ENCODE data around the gene MPEG1.

The MPEG1 gene

DNA sequence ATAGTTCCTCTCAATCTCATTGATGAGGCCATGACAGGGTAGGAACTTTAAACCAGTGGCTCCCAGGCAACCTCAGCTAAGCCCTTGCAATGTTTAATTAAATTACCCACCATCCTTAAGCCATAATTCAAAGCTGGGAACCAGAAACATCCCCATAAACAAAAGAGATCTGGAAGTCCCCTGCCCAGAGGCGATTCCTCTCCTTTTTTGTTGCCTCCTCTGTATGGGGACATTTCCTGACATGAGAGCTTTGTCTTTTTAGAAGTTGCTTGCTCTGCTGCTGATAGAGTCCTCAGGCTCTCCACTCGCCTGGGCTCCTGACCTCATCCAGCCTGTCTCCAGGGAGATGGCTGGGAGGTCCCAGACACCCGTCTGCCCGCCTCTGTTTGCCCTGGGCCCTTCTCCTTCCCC, 37.6 kb downstream of the MPEG1 start:
- no peak overlapping the region for H3K27ac ChIP-seq (replicated peaks; ENCODE audit: low read length)
- H3K18ac ChIP-seq (ENCODE audit: low read length): no peak overlapping the region
- H3K79me1 ChIP-seq (ENCODE audit: low read depth, low read length): peaks cover 6% of the 10 kb centered on the region
- no peak overlapping the region for H3K14ac ChIP-seq (ENCODE audit: low read length)
- no peak overlapping the region for H2AK5ac ChIP-seq (ENCODE audit: low read depth, low read length)
- no peak overlapping the region for H4K91ac ChIP-seq (ENCODE audit: low read depth, low read length, poor library complexity)
- H3K23ac ChIP-seq (ENCODE audit: low read depth, low read length, poor library complexity): no peak overlapping the region
- no peak overlapping the region for H2BK120ac ChIP-seq (ENCODE audit: low read depth, low read length)
- H2BK12ac ChIP-seq (ENCODE audit: low read length): no peak overlapping the region
- peaks cover 0 to 35% of the 10 kb centered on the region in 2 donors for H3K9me3 ChIP-seq (replicated peaks in 1 of 2; ENCODE audit: control insufficient read depth in 2 of 2, insufficient read depth in 1 of 2, low read depth in 1 of 2, low read length in 2 of 2)
- peak overlapping the region; percentile 43 for H3K4me2 ChIP-seq (ENCODE audit: insufficient read depth, low read length, poor library complexity, severe bottlenecking)
- H2AFZ ChIP-seq (ENCODE audit: low read length): no peak overlapping the region
- no peaks in the 10 kb centered on the region for H3K27me3 ChIP-seq (ENCODE audit: control insufficient read depth in 3 of 3, insufficient read depth in 3 of 3, low read depth in 1 of 3, low read length in 3 of 3)
- peak overlapping the region in 1 of 2 donors; percentile 3 for H3K4me3 ChIP-seq (ENCODE audit: low read length in 2 of 2)
- peaks cover 20 to 24% of the 10 kb centered on the region in 2 donors for H3K4me1 ChIP-seq (ENCODE audit: control insufficient read depth in 2 of 2, insufficient read depth in 1 of 2, low read depth in 1 of 2, low read length in 2 of 2)
- WGBS, 2 donors (ENCODE audit: extremely low coverage in 2 of 2, insufficient read length in 2 of 2, insufficient replicate concordance in 1 of 2): no CpG with 5 or more reads among the region's 4 CpGs
- DNase-seq (ENCODE audit: low spot score): no peak
- H3K9ac ChIP-seq (ENCODE audit: low read depth, low read length, poor library complexity): no peak overlapping the region
- H2BK15ac ChIP-seq (ENCODE audit: low read length): no peak overlapping the region
- H2BK5ac ChIP-seq (ENCODE audit: low read length): no peak overlapping the region
- peaks cover 11 to 46% of the 10 kb centered on the region in 2 donors for H3K36me3 ChIP-seq (replicated peaks in 1 of 2; ENCODE audit: control insufficient read depth in 2 of 2, insufficient read depth in 2 of 2, low read length in 2 of 2)
- H4K8ac ChIP-seq (ENCODE audit: low read depth, low read length): no peak overlapping the region
- no peak overlapping the region for H3K4ac ChIP-seq (ENCODE audit: low read length)

DNA sequence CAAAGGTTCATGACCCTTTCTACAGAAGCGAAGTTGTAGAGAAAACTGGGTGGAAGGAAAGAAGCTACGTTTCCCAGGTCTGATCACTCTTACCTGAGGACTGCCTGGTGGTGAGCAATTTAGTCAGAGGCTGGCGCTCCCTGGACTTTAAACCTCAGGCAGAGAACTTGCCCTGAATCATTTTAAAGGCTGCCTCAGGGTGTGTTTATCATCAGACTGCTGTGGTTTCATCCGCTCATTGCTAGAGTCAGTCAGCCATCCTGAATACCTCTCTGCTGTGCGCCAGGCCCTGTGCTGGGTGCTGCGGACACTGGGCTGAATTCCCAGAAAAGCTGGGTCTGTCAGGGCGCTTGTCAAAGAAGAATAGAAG, 38.1 kb downstream of the MPEG1 start:
- Histone ChIP-seq H3K36me3 (replicated peaks in 1 of 2; ENCODE audit: control insufficient read depth in 2 of 2, insufficient read depth in 2 of 2, low read length in 2 of 2) (peaks cover 11 to 46% of the 10 kb centered on the region in 2 donors), H3K27me3 (ENCODE audit: control insufficient read depth in 3 of 3, insufficient read depth in 3 of 3, low read depth in 1 of 3, low read length in 3 of 3) (no peaks in the 10 kb centered on the region), H4K8ac (ENCODE audit: low read depth, low read length) (no peak overlapping the region), H3K79me1 (ENCODE audit: low read depth, low read length) (peaks cover 6% of the 10 kb centered on the region), H3K4me1 (ENCODE audit: control insufficient read depth in 2 of 2, insufficient read depth in 1 of 2, low read depth in 1 of 2, low read length in 2 of 2) (peaks cover 20 to 22% of the 10 kb centered on the region in 2 donors), H3K27ac (replicated peaks; ENCODE audit: low read length) (peak overlapping the region; percentile 41), H2BK120ac (ENCODE audit: low read depth, low read length) (no peak overlapping the region), H2AFZ (ENCODE audit: low read length) (no peak overlapping the region), H2BK12ac (ENCODE audit: low read length) (no peak overlapping the region), H3K18ac (ENCODE audit: low read length) (no peak overlapping the region), H2BK15ac (ENCODE audit: low read length) (no peak overlapping the region), H3K4ac (ENCODE audit: low read length) (no peak overlapping the region), H3K23ac (ENCODE audit: low read depth, low read length, poor library complexity) (no peak overlapping the region), H3K9me3 (replicated peaks in 1 of 2; ENCODE audit: control insufficient read depth in 2 of 2, insufficient read depth in 1 of 2, low read depth in 1 of 2, low read length in 2 of 2) (peaks cover 0 to 33% of the 10 kb centered on the region in 2 donors), H4K91ac (ENCODE audit: low read depth, low read length, poor library complexity) (no peak overlapping the region), H2BK5ac (ENCODE audit: low read length) (no peak overlapping the region), H2AK5ac (ENCODE audit: low read depth, low read length) (no peak overlapping the region), H3K9ac (ENCODE audit: low read depth, low read length, poor library complexity) (no peak overlapping the region), H3K14ac (ENCODE audit: low read length) (no peak overlapping the region), H3K4me2 (ENCODE audit: insufficient read depth, low read length, poor library complexity, severe bottlenecking) (peak overlapping the region; percentile 43), H3K4me3 (ENCODE audit: low read length in 2 of 2) (peak overlapping the region in 1 of 2 donors; percentile 95)
- no CpG with 5 or more reads among the region's 7 CpGs for WGBS, 2 donors (ENCODE audit: extremely low coverage in 2 of 2, insufficient read length in 2 of 2, insufficient replicate concordance in 1 of 2)
- DNase-seq (ENCODE audit: low spot score): no peak

DNA sequence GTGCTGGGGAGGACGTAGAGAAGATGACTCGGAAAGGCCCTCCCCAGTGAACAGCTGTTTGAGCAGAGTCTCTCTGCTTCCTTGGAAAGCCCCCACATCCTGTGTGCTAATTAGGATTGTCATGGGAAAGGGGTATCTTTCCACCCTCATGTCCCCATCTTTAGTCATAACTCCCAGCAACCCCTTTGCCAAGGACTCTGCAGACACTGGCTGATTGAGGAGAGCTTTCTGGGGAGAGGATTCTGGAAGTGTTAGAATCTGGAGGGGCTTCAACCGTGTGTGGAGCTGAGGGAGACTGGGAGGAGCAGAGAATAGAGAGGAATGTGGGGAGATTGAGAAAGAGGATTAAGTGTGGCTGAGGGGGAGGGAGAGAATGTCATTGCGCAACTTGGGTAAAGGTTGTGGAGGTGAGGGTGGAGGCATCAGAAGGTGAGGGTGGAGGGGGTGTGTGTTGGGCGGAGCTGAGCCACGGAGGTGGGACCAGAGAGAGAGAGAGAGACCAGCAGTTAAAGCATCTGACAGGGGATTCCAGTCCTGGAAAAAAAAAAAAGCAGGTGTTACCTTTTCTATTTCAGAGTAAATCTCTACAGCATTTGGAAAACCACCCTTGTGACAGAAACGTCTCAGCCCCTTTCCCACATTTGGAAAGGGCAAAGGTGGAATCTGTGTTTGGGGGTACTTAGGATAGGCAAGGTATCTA, 38.6 kb downstream of the MPEG1 start:
- Histone ChIP-seq H4K8ac (ENCODE audit: low read depth, low read length) (no peak overlapping the region), H3K9me3 (replicated peaks in 1 of 2; ENCODE audit: control insufficient read depth in 2 of 2, insufficient read depth in 1 of 2, low read depth in 1 of 2, low read length in 2 of 2) (peaks cover 0 to 27% of the 10 kb centered on the region in 2 donors), H4K91ac (ENCODE audit: low read depth, low read length, poor library complexity) (no peak overlapping the region), H2BK5ac (ENCODE audit: low read length) (no peak overlapping the region), H3K4ac (ENCODE audit: low read length) (no peak overlapping the region), H2BK120ac (ENCODE audit: low read depth, low read length) (peak overlapping the region; percentile 82), H3K4me2 (ENCODE audit: insufficient read depth, low read length, poor library complexity, severe bottlenecking) (peak overlapping the region; percentile 91), H3K36me3 (replicated peaks in 1 of 2; ENCODE audit: control insufficient read depth in 2 of 2, insufficient read depth in 2 of 2, low read length in 2 of 2) (peaks cover 11 to 45% of the 10 kb centered on the region in 2 donors), H3K79me1 (ENCODE audit: low read depth, low read length) (peaks cover 6% of the 10 kb centered on the region), H3K4me3 (ENCODE audit: low read length in 2 of 2) (peak overlapping the region; percentile 86 to 95), H2BK12ac (ENCODE audit: low read length) (no peak overlapping the region), H3K4me1 (ENCODE audit: control insufficient read depth in 2 of 2, insufficient read depth in 1 of 2, low read depth in 1 of 2, low read length in 2 of 2) (peaks cover 20% of the 10 kb centered on the region in 2 donors), H3K18ac (ENCODE audit: low read length) (peak overlapping the region; percentile 99), H3K27ac (replicated peaks; ENCODE audit: low read length) (peak overlapping the region; percentile 89), H2AFZ (ENCODE audit: low read length) (no peak overlapping the region), H2BK15ac (ENCODE audit: low read length) (no peak overlapping the region), H3K9ac (ENCODE audit: low read depth, low read length, poor library complexity) (no peak overlapping the region), H3K23ac (ENCODE audit: low read depth, low read length, poor library complexity) (no peak overlapping the region), H2AK5ac (ENCODE audit: low read depth, low read length) (peak overlapping the region; percentile 59), H3K27me3 (ENCODE audit: control insufficient read depth in 3 of 3, insufficient read depth in 3 of 3, low read depth in 1 of 3, low read length in 3 of 3) (no peaks in the 10 kb centered on the region), H3K14ac (ENCODE audit: low read length) (no peak overlapping the region)
- no peak for DNase-seq (ENCODE audit: low spot score)
- WGBS, 2 donors (ENCODE audit: extremely low coverage in 2 of 2, insufficient read length in 2 of 2, insufficient replicate concordance in 1 of 2): no CpG with 5 or more reads among the region's 7 CpGs

GRCh38 chr11:59173080-59173963, 39.4 kb downstream of the MPEG1 start:
- no peak for DNase-seq (ENCODE audit: low spot score)
- no CpG with 5 or more reads among the region's 37 CpGs for WGBS, 2 donors (ENCODE audit: extremely low coverage in 2 of 2, insufficient read length in 2 of 2, insufficient replicate concordance in 1 of 2)
- H2BK5ac ChIP-seq (ENCODE audit: low read length): peak overlapping the region; percentile 97

More at GRCh38 chr11:59173080-59173963, 39.4 kb downstream of the MPEG1 start:
- Histone ChIP-seq H3K36me3 (replicated peaks in 1 of 2; ENCODE audit: control insufficient read depth in 2 of 2, insufficient read depth in 2 of 2, low read length in 2 of 2) (peaks cover 11 to 38% of the 10 kb centered on the region in 2 donors), H2AK5ac (ENCODE audit: low read depth, low read length) (peak overlapping the region; percentile 98), H3K4ac (ENCODE audit: low read length) (no peak overlapping the region), H2BK120ac (ENCODE audit: low read depth, low read length) (peak overlapping the region; percentile 82), H3K27ac (replicated peaks; ENCODE audit: low read length) (peak overlapping the region; percentile 89), H2BK12ac (ENCODE audit: low read length) (peak overlapping the region; percentile 98), H3K27me3 (ENCODE audit: control insufficient read depth in 3 of 3, insufficient read depth in 3 of 3, low read depth in 1 of 3, low read length in 3 of 3) (no peaks in the 10 kb centered on the region), H3K4me3 (ENCODE audit: low read length in 2 of 2) (peak overlapping the region; percentile 86 to 95), H4K8ac (ENCODE audit: low read depth, low read length) (no peak overlapping the region), H2BK15ac (ENCODE audit: low read length) (peak overlapping the region; percentile 91), H3K9me3 (replicated peaks in 1 of 2; ENCODE audit: control insufficient read depth in 2 of 2, insufficient read depth in 1 of 2, low read depth in 1 of 2, low read length in 2 of 2) (peaks cover 0 to 20% of the 10 kb centered on the region in 2 donors), H3K23ac (ENCODE audit: low read depth, low read length, poor library complexity) (peak overlapping the region; percentile 75), H2AFZ (ENCODE audit: low read length) (peak overlapping the region; percentile 76), H3K9ac (ENCODE audit: low read depth, low read length, poor library complexity) (peak overlapping the region; percentile 97), H3K4me1 (ENCODE audit: control insufficient read depth in 2 of 2, insufficient read depth in 1 of 2, low read depth in 1 of 2, low read length in 2 of 2) (peaks cover 20% of the 10 kb centered on the region in 2 donors), H3K18ac (ENCODE audit: low read length) (peak overlapping the region; percentile 99), H4K91ac (ENCODE audit: low read depth, low read length, poor library complexity) (no peak overlapping the region), H3K79me1 (ENCODE audit: low read depth, low read length) (peaks cover 6% of the 10 kb centered on the region), H3K14ac (ENCODE audit: low read length) (peak overlapping the region; percentile 83), H3K4me2 (ENCODE audit: insufficient read depth, low read length, poor library complexity, severe bottlenecking) (peak overlapping the region; percentile 91)

Data from neuronal stem cell (in vitro differentiated cells).